ENCODE data around the gene TBC1D22A.

Gene TBC1D22A

GRCh38 chr22:47188261-47189055 is 426.0 kb downstream of the TBC1D22A start:
- H3K9me3 ChIP-seq (ENCODE audit: control insufficient read depth, insufficient read depth, low read length) = no peaks in the 10 kb centered on the region; the same call in 1 of the 2 replicates
- no peaks in the 10 kb centered on the region for H3K4me1 ChIP-seq (ENCODE audit: insufficient read depth, low read length)
- no peaks in the 10 kb centered on the region for H3K36me3 ChIP-seq (ENCODE audit: insufficient read depth, low read length)
- no peak overlapping the region for H3K9ac ChIP-seq (ENCODE audit: low read depth, low read length)

DNA sequence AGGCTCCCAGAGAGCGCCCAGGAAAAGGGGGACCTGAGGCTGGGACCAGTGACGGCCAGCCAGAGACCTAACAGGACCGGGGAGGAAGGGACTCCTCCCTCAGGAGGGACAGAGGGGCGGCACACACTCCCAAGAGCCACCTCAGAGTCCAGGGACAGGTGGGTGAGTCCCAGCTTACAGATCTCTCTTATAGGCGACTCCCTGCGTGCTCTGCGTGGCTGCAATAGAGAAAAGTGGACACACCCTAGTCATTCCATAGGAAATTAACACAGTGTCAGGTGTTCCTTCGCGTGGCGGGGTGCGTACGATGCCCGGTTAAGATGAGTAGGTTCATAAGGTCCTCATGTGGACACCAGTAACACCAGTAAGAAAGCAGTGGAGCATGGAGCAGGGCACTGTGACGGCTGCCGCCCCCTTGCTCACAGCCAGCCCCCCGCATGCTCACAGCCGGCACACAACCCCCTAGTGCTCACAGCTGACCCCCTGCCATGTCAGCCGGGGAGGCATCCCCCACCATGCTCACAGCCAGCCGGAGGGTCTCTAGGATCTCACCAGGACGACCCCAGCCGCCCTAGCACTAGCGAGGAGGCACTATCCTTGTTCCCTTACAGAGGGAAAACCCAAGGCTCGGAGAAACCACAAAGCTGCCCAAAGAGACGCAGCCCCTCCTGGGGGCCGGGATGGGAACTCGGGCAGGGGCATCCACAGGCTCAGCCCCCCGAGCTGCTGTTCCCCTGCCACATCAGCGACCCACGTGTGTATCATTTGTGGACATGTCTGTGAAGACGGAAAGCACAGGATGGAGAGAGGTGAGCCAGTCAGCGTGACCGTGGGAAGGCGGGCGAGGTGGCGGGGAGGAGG is 426.8 kb downstream of the TBC1D22A start:
- H3K36me3 ChIP-seq (ENCODE audit: insufficient read depth, low read length) = no peaks in the 10 kb centered on the region
- H3K4me1 ChIP-seq (ENCODE audit: insufficient read depth, low read length) = no peaks in the 10 kb centered on the region
- H3K9ac ChIP-seq (ENCODE audit: low read depth, low read length) = no peak overlapping the region
- no peaks in the 10 kb centered on the region for H3K9me3 ChIP-seq (ENCODE audit: control insufficient read depth, insufficient read depth, low read length)

- Histone ChIP-seq H3K4me1 (ENCODE audit: insufficient read depth, low read length) (no peaks in the 10 kb centered on the region), H3K9ac (ENCODE audit: low read depth, low read length) (no peak overlapping the region), H3K9me3 (ENCODE audit: control insufficient read depth, insufficient read depth, low read length) (no peaks in the 10 kb centered on the region), H3K36me3 (ENCODE audit: insufficient read depth, low read length) (no peaks in the 10 kb centered on the region)
These were observed 428.0 kb downstream of the TBC1D22A start for GRCh38 chr22:47190276-47190956.

- H3K4me1 ChIP-seq (ENCODE audit: insufficient read depth, low read length) = no peaks in the 10 kb centered on the region
- no peak overlapping the region for H3K9ac ChIP-seq (ENCODE audit: low read depth, low read length)
- no peaks in the 10 kb centered on the region for H3K9me3 ChIP-seq (ENCODE audit: control insufficient read depth, insufficient read depth, low read length)
- no peaks in the 10 kb centered on the region for H3K36me3 ChIP-seq (ENCODE audit: insufficient read depth, low read length)
These were observed 428.7 kb downstream of the TBC1D22A start for GRCh38 chr22:47190957-47191670.

DNA sequence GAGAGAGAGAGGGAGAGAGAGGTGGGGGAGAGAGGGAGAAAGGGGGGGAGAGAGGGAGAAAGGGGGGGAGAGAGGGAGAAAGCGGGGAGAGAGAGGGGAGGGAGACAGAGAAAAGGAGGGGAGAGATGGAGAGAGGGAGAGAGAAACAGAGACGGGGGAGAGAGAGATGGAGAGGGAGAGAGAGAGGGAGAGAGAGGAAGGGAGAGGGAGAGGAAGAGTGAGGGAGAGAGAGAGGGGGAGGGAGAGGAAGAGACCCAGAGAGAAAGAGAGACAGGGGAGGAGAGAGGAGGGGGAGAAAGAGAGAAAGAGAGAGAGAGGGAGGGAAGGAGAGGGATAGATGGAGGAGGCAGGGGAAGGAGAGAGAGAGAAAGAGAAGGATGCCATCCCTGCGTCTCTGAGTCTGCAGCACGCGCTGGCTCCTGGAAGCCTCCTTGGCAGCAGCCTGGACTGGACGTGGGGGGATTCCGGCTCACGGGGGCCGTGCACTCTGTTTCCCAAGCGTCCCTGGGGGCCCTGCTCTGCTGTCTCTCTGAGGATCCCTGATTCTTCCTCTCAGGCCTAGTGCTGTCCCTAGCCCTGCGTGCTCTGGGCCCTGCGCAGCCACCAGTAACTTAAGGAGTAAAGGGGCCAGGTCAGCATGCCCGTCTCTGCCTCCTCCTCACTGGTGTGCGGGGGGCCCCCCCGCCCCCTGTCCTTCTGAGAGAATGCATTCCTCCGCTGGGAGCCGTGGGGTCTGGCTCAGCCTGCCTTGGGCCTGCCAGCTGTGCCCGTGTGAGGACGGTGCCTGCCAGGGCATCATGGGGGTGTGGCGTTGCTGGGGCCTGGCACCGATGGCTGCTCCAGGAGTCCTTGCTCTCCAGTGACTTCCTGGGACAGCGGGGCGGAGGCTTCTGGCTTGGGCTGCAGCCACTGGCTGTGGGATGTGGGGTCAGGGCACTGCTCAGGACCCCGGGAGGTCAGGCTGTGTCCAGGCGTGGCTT is 429.5 kb downstream of the TBC1D22A start:
- H3K9ac ChIP-seq (ENCODE audit: low read depth, low read length) = no peak overlapping the region

DNA sequence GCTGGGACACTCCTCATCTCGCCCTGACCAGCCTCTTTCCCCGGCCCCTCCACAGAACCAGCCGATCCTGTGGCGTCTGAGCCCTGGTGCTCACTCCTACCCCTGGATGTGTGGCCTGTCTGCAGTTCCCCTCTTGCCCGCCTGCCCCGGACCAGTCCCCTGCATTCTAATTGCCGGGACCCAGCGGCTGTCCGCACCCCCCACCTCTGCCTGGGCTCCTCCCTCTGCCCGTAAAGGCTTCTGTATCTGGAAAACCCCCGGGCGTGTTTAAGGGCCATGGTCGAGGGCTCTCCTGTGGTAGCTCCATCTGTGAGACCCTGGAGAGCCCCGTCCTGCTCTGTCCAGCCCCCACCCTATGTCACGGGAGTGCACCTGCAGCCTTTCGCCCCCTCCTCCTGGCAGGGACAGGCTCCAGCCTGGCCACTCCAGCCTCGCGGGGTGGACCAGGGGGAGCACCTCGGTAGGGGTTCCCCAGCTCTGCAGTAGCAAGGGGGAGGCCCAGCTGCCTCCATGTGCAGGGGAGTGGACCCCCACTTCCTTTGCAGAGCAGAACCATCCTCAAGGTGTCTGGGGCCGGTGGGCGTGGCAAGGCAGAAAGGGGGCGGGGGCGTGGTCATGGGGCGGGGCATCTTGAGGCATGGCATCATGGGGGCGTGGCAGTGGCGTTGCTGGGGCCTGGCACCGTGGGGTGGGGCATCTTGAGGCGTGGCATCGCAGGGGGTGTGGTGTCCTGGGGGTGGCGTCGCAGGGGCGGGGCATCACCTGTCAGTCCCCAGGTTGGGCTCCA is 430.4 kb downstream of the TBC1D22A start:
- no peaks in the 10 kb centered on the region for H3K4me1 ChIP-seq (ENCODE audit: insufficient read depth, low read length)
- H3K36me3 ChIP-seq (ENCODE audit: insufficient read depth, low read length) = no peaks in the 10 kb centered on the region
- no peaks in the 10 kb centered on the region for H3K9me3 ChIP-seq (ENCODE audit: control insufficient read depth, insufficient read depth, low read length)
- no peak overlapping the region; the same call in 1 of the 2 replicates for H3K9ac ChIP-seq (ENCODE audit: low read depth, low read length)

More for the DNA sequence above, 429.5 kb downstream of the TBC1D22A start:
- H3K36me3 ChIP-seq (ENCODE audit: insufficient read depth, low read length) = no peaks in the 10 kb centered on the region
- no peaks in the 10 kb centered on the region for H3K4me1 ChIP-seq (ENCODE audit: insufficient read depth, low read length)
- no peaks in the 10 kb centered on the region for H3K9me3 ChIP-seq (ENCODE audit: control insufficient read depth, insufficient read depth, low read length)

GRCh38 chr22:47193606-47194329 is 431.3 kb downstream of the TBC1D22A start:
- no peaks in the 10 kb centered on the region for H3K9me3 ChIP-seq (ENCODE audit: control insufficient read depth, insufficient read depth, low read length)
- no peak overlapping the region for H3K9ac ChIP-seq (ENCODE audit: low read depth, low read length)
- no peaks in the 10 kb centered on the region for H3K4me1 ChIP-seq (ENCODE audit: insufficient read depth, low read length)
- no peaks in the 10 kb centered on the region for H3K36me3 ChIP-seq (ENCODE audit: insufficient read depth, low read length)

- Histone ChIP-seq H3K36me3 (ENCODE audit: insufficient read depth, low read length) (no peaks in the 10 kb centered on the region), H3K9me3 (ENCODE audit: control insufficient read depth, insufficient read depth, low read length) (no peaks in the 10 kb centered on the region), H3K9ac (ENCODE audit: low read depth, low read length) (no peak overlapping the region), H3K4me1 (ENCODE audit: insufficient read depth, low read length) (no peaks in the 10 kb centered on the region)
These were observed 432.2 kb downstream of the TBC1D22A start for GRCh38 chr22:47194476-47195155.

DNA sequence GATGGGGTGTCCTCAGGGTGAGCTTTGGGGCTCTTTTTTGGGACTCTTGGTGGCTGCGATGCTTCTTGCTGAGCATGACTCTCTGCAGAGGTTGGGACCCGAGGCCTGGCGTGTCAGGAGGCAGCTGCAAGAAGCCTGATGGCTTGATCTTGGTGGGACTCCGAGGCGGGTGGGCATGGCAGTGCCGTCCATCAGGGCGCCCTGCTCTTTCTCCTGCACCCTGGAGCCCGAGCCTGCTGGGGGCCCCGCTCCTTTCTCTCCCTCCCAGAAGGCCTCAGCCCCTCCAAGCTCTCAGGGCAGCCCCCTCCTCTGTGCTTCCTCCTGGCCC is 432.7 kb downstream of the TBC1D22A start:
- H3K9me3 ChIP-seq (ENCODE audit: control insufficient read depth, insufficient read depth, low read length) = no peaks in the 10 kb centered on the region
- no peak overlapping the region for H3K9ac ChIP-seq (ENCODE audit: low read depth, low read length)
- no peaks in the 10 kb centered on the region for H3K4me1 ChIP-seq (ENCODE audit: insufficient read depth, low read length)

GRCh38 chr22:47195484-47196165 is 433.2 kb downstream of the TBC1D22A start:
- Histone ChIP-seq H3K9ac (ENCODE audit: low read depth, low read length) (no peak overlapping the region), H3K4me1 (ENCODE audit: insufficient read depth, low read length) (no peaks in the 10 kb centered on the region), H3K36me3 (ENCODE audit: insufficient read depth, low read length) (no peaks in the 10 kb centered on the region), H3K9me3 (ENCODE audit: control insufficient read depth, insufficient read depth, low read length) (no peaks in the 10 kb centered on the region)

More for the DNA sequence above, 432.7 kb downstream of the TBC1D22A start:
- H3K36me3 ChIP-seq (ENCODE audit: insufficient read depth, low read length) = no peaks in the 10 kb centered on the region

GRCh38 chr22:47196166-47196849 is 433.9 kb downstream of the TBC1D22A start:
- no peaks in the 10 kb centered on the region for H3K4me1 ChIP-seq (ENCODE audit: insufficient read depth, low read length)
- no peaks in the 10 kb centered on the region for H3K36me3 ChIP-seq (ENCODE audit: insufficient read depth, low read length)
- H3K9me3 ChIP-seq (ENCODE audit: control insufficient read depth, insufficient read depth, low read length) = no peaks in the 10 kb centered on the region
- no peak overlapping the region for H3K9ac ChIP-seq (ENCODE audit: low read depth, low read length)

Data from ES-I3 (cell line).